Smooth muscle cell (in vitro differentiated cells): ENCODE results near the gene ESRP2. TPM values are rescaled to one million over a fixed set of nuclear protein-coding genes. Genes with fewer than 3 reads are reported as not detected.

Experiments used
- DNase-seq: peaks from one replicate; lab custom pipeline; 2025; ENCODE audit not compliant: unreplicated experiment; lab: John Stamatoyannopoulos, UW
- H2AFZ ChIP-seq: fragments of 200-600 bp; sonication (generic); 2 replicates; pipeline ENCODE4 v1.6.0; 2016; ENCODE audit warnings: antibody characterized with exemption, low read depth, mild to moderate bottlenecking
- H3F3A ChIP-seq: fragments of 200-600 bp; sonication (generic); 2 replicates; pipeline ENCODE4 v1.6.0; 2017; ENCODE audit warnings: antibody characterized with exemption, low read depth
- H3K27ac ChIP-seq: fragments of 200-600 bp; sonication (generic); 2 replicates; pipeline ENCODE4 v1.5.1; 2016; ENCODE audit warnings: low read depth, mild to moderate bottlenecking
- H3K27me3 ChIP-seq: fragments of 200-600 bp; sonication (generic); 2 replicates; pipeline ENCODE4 v1.6.1; 2016; ENCODE audit warnings: low read depth, mild to moderate bottlenecking
- H3K36me3 ChIP-seq: fragments of 200-600 bp; sonication (generic); 2 replicates; pipeline ENCODE4 v1.5.1; 2016; ENCODE audit warnings: low read depth
- H3K4me1 ChIP-seq: fragments of 200-600 bp; sonication (generic); 2 replicates; pipeline ENCODE4 v1.5.1; 2016; ENCODE audit warnings: low read depth
- H3K4me2 ChIP-seq: fragments of 200-600 bp; sonication (generic); 2 replicates; pipeline ENCODE4 v1.6.0; 2016; ENCODE audit warnings: mild to moderate bottlenecking
- H3K4me3 ChIP-seq: fragments of 200-600 bp; sonication (generic); 2 replicates; pipeline ENCODE4 v1.5.1; 2016; ENCODE audit warnings: mild to moderate bottlenecking
- H3K79me2 ChIP-seq: fragments of 200-600 bp; sonication (generic); 2 replicates; pipeline ENCODE4 v1.6.0; 2016; ENCODE audit warnings: low read depth, mild to moderate bottlenecking
- H3K9ac ChIP-seq: fragments of 200-600 bp; sonication (generic); 2 replicates; pipeline ENCODE4 v1.6.0; 2016; ENCODE audit warnings: low read depth
- H3K9me3 ChIP-seq: fragments of 200-600 bp; sonication (generic); replicated peaks from 2 replicates; pipeline ENCODE4 v1.5.1; 2016; ENCODE audit warnings: low read depth
- H4K20me1 ChIP-seq: fragments of 200-600 bp; sonication (generic); 2 replicates; pipeline ENCODE4 v1.6.0; 2016; ENCODE audit warnings: low read depth
- WGBS: methylation state at CpG from one replicate; pipeline ENCODE4 v1.1.7; 2016; ENCODE audit warnings: low lambda C conversion rate; 5-methylcytosine and 5-hydroxymethylcytosine counted together
- polyA plus RNA-seq: library from polyadenylated mRNA; unstranded; fragments of >200 nt; fragmentation: Nextera tagmentation; extraction: Ambion mirVana; gene quantifications from 2 replicates; pipeline ENCODE4 v1.2.1, GENCODE V29; 2016
- total RNA-seq: library from RNA; depleted of rRNA; stranded (reverse); fragments of >200 nt; gene quantifications from 2 replicates; pipeline ENCODE4 v1.2.3, GENCODE V29; 2014
- TF ChIP-seq, protein P1 (sequence below): fragments of 200-600 bp; sonication (generic); IDR thresholded peaks from 2 replicates; pipeline ENCODE4 v1.5.1; 2017; ENCODE audit warnings: borderline replicate concordance, mild to moderate bottlenecking, antibody characterized with exemption; ENCODE audit not compliant: insufficient read depth, poor library complexity, severe bottlenecking

The ESRP2 gene
- total RNA-seq (5.5 and 8.5 TPM in 2 replicates), polyA plus RNA-seq (2.7 and 11.1 TPM in 2 replicates)

- H3K4me2 ChIP-seq = peak within 1 kb of the TSS; percentile 92
- H3F3A ChIP-seq = peaks cover 16% of the 10 kb centered on the region
- peaks cover 7% of the 10 kb centered on the region for H4K20me1 ChIP-seq
- peak within 1 kb of the TSS; percentile 69 for H3K9ac ChIP-seq
- H2AFZ ChIP-seq = peak within 1 kb of the TSS; percentile 58
- H3K4me3 ChIP-seq = peak within 1 kb of the TSS; percentile 60
- no peaks in the 10 kb centered on the region for H3K9me3 ChIP-seq
- H3K4me1 ChIP-seq = peaks cover 21% of the 10 kb centered on the region
- 1% methylated on average over 19 of the region's 36 CpGs for WGBS
- TF ChIP-seq, protein P1, sequence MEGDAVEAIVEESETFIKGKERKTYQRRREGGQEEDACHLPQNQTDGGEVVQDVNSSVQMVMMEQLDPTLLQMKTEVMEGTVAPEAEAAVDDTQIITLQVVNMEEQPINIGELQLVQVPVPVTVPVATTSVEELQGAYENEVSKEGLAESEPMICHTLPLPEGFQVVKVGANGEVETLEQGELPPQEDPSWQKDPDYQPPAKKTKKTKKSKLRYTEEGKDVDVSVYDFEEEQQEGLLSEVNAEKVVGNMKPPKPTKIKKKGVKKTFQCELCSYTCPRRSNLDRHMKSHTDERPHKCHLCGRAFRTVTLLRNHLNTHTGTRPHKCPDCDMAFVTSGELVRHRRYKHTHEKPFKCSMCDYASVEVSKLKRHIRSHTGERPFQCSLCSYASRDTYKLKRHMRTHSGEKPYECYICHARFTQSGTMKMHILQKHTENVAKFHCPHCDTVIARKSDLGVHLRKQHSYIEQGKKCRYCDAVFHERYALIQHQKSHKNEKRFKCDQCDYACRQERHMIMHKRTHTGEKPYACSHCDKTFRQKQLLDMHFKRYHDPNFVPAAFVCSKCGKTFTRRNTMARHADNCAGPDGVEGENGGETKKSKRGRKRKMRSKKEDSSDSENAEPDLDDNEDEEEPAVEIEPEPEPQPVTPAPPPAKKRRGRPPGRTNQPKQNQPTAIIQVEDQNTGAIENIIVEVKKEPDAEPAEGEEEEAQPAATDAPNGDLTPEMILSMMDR = no peak
- no peak for DNase-seq
- no peaks in the 10 kb centered on the region for H3K79me2 ChIP-seq
- H3K27ac ChIP-seq = peak within 1 kb of the TSS; percentile 83
- H3K36me3 ChIP-seq = no peaks in the 10 kb centered on the region
- peaks cover 17% of the 10 kb centered on the region for H3K27me3 ChIP-seq
Observed at GRCh38 chr16:68235887-68236136, at the start of gene ESRP2. Gene ESRP2, minus strand, starts transcription at chr16:68236127. Its CDS starts 82 bp downstream, at chr16:68236045.

DNA sequence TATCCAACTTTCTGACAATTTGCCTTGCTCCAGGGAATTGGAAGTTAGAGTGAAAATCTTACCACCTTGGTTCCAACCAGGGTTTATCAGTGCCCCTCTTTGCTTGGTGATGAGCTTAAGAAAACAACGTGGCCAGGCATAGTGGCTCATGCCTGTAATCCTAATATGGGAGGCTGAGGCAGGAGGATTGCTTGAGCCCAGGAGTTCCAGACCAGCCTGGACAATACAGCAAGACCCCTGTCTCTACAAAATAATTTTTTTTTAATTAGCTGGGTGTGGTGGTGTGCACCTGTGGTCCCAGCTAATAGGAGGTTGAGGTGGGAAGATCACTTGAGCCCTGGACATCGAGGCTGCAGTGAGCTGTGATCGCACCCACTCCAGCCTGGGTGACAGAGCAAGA lies 49.8 kb upstream of the ESRP2 start:
- H3K27me3 ChIP-seq = no peaks in the 10 kb centered on the region
- TF ChIP-seq, protein P1 = no peak
- no peaks in the 10 kb centered on the region for H3K36me3 ChIP-seq
- H3K79me2 ChIP-seq = peaks cover 15% of the 10 kb centered on the region
- peaks cover 87% of the 10 kb centered on the region for H4K20me1 ChIP-seq
- H3K4me1 ChIP-seq = no peaks in the 10 kb centered on the region
- no peak for DNase-seq
- H3K9me3 ChIP-seq = no peaks in the 10 kb centered on the region
- H3K27ac ChIP-seq = no peak overlapping the region
- no peak overlapping the region for H3K4me3 ChIP-seq
- WGBS = 96% methylated on average over 3 of the region's 3 CpGs
- no peak overlapping the region for H3K4me2 ChIP-seq
- H3K9ac ChIP-seq = no peak overlapping the region
- no peaks in the 10 kb centered on the region for H3F3A ChIP-seq
- H2AFZ ChIP-seq = no peak overlapping the region

DNA sequence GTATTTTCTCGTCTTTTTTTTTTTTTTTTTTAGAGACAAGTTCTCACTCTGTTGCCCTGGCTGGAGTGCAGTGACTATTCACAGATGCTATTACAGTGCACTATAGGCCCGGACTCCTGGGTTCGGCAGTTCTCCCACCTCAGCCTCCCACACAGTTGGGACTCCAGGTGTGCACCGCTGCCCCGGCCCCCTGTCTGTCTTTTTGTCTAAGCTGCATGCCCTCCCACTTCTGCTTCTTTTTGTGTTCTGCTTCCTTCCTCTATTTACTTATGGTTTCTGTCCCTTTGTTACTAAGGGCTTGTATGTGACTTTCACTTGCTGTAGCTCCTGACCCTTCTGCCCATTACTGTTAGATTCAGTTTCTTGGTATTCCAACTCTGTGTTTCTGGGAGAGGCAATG lies 48.9 kb upstream of the ESRP2 start:
- H3K4me1 ChIP-seq = no peaks in the 10 kb centered on the region
- 97% methylated on average over 5 of the region's 5 CpGs for WGBS
- no peak overlapping the region for H2AFZ ChIP-seq
- H3K27ac ChIP-seq = no peak overlapping the region
- no peaks in the 10 kb centered on the region for H3F3A ChIP-seq
- H3K9ac ChIP-seq = no peak overlapping the region
- no peak overlapping the region for H3K4me2 ChIP-seq
- H3K9me3 ChIP-seq = no peaks in the 10 kb centered on the region
- H4K20me1 ChIP-seq = peaks cover 95% of the 10 kb centered on the region
- H3K36me3 ChIP-seq = no peaks in the 10 kb centered on the region
- no peaks in the 10 kb centered on the region for H3K27me3 ChIP-seq
- TF ChIP-seq, protein P1 = no peak
- H3K79me2 ChIP-seq = peaks cover 18% of the 10 kb centered on the region
- no peak overlapping the region for H3K4me3 ChIP-seq
- no peak for DNase-seq

DNA sequence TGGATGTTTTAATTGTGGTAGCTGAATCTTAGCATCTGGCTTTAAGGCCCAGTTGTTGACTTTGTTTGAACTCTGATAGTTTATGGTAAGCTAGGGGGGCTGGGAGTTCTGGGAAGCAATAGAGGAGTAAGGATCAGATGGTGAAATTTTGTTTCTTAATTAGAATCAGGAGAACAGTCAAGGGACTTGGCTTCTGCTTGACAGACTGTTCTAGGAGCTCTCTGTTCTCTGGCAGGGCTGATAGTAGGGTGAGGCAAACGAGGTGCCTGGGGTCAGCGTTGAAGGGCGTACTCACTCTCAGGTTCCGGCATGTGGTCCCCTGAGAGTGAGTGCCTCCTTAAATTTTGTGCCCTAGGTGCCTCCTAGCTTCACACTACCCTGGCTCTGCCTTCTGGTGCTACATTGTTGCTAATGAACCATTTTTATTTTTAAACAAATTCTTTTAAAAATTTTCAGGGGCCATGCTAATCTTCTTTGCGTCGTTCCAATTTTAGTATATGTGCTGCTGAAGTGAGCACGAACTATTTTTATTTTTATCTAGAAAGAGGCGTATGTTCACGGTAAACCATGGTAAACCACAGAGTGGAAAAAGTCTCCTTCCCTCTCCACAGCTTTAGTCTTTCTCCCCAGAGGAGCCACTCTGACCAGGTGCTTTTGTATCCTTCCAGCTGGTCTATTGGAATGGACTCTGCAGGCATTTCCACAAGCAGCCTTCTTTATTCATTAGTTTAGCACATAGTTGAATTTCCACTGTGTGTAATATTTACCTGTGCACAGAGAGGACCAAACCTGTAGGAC lies 48.1 kb upstream of the ESRP2 start:
- Histone ChIP-seq H3K9me3 (no peaks in the 10 kb centered on the region), H3K4me1 (no peaks in the 10 kb centered on the region), H3K36me3 (no peaks in the 10 kb centered on the region), H3K9ac (no peak overlapping the region), H3K4me2 (no peak overlapping the region), H4K20me1 (peaks cover 91% of the 10 kb centered on the region), H2AFZ (no peak overlapping the region), H3K79me2 (peaks cover 20% of the 10 kb centered on the region), H3F3A (no peaks in the 10 kb centered on the region), H3K4me3 (no peak overlapping the region), H3K27me3 (no peaks in the 10 kb centered on the region), H3K27ac (no peak overlapping the region)
- TF ChIP-seq, protein P1 = no peak
- no peak for DNase-seq
- 91% methylated on average over 9 of the region's 9 CpGs for WGBS
